ENCODE data around the gene KIF6. TPM values are rescaled to one million over a fixed set of nuclear protein-coding genes. Genes with fewer than 3 reads are reported as not detected.

Gene KIF6
- total and polyA plus RNA-seq, 2 of the 8 experiments (the other 6 are each of a cell fraction or from before 2014, with no cell fraction given), result 0.53 to 0.65 TPM

DNA sequence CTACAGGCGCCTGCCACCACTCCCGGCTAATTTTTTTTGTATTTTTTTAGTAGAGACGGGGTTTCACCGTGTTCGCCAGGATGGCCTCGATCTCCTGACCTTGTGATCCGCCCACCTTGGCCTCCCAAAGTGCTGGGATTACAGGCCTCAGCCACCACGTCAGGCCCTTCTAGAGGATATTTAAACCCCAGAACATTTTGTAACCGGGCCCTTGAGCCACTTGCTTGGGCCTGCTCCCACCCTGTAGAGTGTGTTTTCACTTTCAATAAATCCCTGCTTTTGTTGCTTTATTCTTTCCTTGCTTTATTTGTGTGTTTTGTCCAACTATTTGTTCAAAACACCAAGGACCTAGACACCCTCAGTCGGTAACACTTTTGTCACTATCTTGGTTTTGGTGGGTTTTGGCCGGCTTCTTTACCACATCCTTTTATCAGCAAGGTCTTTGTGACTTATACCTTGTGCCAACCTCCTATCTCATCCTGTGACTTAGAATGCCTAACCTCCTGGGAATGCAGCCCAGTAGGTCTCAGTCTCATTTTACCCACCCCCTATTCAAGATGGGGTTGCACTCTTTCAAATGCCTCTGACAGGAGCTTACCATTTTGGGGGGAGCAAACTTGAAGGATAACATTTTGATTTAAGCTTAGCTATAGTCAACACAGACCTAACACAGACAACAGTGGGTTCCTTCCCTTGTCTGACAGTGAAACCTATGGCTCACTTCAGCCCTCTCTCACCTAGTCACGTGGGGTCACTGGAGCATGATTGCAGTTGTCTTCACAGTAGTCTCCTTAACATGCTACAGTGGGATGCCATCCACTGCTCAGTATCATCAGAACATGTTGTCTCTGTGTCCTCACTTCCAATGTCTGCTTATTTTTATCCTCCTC is 27.9 kb upstream of the KIF6 start (continued):
- TF ChIP-seq GABPA (IDR thresholded peaks at IDR 0.05; ENCODE audit: borderline replicate concordance, insufficient read depth, low read length), result no peak
- TF ChIP-seq CREB1 (IDR thresholded peaks at IDR 0.05), result no peak
- TF ChIP-seq JUN (IDR thresholded peaks at IDR 0.05; ENCODE audit: low read depth, low read length), result no peak
- no peak for TF ChIP-seq KDM5A (IDR thresholded peaks at IDR 0.05; ENCODE audit: low read length)
- TF ChIP-seq, protein P1, sequence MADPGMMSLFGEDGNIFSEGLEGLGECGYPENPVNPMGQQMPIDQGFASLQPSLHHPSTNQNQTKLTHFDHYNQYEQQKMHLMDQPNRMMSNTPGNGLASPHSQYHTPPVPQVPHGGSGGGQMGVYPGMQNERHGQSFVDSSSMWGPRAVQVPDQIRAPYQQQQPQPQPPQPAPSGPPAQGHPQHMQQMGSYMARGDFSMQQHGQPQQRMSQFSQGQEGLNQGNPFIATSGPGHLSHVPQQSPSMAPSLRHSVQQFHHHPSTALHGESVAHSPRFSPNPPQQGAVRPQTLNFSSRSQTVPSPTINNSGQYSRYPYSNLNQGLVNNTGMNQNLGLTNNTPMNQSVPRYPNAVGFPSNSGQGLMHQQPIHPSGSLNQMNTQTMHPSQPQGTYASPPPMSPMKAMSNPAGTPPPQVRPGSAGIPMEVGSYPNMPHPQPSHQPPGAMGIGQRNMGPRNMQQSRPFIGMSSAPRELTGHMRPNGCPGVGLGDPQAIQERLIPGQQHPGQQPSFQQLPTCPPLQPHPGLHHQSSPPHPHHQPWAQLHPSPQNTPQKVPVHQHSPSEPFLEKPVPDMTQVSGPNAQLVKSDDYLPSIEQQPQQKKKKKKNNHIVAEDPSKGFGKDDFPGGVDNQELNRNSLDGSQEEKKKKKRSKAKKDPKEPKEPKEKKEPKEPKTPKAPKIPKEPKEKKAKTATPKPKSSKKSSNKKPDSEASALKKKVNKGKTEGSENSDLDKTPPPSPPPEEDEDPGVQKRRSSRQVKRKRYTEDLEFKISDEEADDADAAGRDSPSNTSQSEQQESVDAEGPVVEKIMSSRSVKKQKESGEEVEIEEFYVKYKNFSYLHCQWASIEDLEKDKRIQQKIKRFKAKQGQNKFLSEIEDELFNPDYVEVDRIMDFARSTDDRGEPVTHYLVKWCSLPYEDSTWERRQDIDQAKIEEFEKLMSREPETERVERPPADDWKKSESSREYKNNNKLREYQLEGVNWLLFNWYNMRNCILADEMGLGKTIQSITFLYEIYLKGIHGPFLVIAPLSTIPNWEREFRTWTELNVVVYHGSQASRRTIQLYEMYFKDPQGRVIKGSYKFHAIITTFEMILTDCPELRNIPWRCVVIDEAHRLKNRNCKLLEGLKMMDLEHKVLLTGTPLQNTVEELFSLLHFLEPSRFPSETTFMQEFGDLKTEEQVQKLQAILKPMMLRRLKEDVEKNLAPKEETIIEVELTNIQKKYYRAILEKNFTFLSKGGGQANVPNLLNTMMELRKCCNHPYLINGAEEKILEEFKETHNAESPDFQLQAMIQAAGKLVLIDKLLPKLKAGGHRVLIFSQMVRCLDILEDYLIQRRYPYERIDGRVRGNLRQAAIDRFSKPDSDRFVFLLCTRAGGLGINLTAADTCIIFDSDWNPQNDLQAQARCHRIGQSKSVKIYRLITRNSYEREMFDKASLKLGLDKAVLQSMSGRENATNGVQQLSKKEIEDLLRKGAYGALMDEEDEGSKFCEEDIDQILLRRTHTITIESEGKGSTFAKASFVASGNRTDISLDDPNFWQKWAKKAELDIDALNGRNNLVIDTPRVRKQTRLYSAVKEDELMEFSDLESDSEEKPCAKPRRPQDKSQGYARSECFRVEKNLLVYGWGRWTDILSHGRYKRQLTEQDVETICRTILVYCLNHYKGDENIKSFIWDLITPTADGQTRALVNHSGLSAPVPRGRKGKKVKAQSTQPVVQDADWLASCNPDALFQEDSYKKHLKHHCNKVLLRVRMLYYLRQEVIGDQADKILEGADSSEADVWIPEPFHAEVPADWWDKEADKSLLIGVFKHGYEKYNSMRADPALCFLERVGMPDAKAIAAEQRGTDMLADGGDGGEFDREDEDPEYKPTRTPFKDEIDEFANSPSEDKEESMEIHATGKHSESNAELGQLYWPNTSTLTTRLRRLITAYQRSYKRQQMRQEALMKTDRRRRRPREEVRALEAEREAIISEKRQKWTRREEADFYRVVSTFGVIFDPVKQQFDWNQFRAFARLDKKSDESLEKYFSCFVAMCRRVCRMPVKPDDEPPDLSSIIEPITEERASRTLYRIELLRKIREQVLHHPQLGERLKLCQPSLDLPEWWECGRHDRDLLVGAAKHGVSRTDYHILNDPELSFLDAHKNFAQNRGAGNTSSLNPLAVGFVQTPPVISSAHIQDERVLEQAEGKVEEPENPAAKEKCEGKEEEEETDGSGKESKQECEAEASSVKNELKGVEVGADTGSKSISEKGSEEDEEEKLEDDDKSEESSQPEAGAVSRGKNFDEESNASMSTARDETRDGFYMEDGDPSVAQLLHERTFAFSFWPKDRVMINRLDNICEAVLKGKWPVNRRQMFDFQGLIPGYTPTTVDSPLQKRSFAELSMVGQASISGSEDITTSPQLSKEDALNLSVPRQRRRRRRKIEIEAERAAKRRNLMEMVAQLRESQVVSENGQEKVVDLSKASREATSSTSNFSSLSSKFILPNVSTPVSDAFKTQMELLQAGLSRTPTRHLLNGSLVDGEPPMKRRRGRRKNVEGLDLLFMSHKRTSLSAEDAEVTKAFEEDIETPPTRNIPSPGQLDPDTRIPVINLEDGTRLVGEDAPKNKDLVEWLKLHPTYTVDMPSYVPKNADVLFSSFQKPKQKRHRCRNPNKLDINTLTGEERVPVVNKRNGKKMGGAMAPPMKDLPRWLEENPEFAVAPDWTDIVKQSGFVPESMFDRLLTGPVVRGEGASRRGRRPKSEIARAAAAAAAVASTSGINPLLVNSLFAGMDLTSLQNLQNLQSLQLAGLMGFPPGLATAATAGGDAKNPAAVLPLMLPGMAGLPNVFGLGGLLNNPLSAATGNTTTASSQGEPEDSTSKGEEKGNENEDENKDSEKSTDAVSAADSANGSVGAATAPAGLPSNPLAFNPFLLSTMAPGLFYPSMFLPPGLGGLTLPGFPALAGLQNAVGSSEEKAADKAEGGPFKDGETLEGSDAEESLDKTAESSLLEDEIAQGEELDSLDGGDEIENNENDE (IDR thresholded peaks at IDR 0.05; ENCODE audit: insufficient replicate concordance, low read length), result no peak
- no peak for TF ChIP-seq POLR2AphosphoS5 (IDR thresholded peaks at IDR 0.05; ENCODE audit: low read depth, low read length)

All from H1 (cell line).